Thoracic aorta (tissue), 2 donors: ENCODE data around the gene SGMS1. TPM values are rescaled to one million over a fixed set of nuclear protein-coding genes. Genes with fewer than 3 reads are reported as not detected.

Source experiments
- ATAC-seq: fragments of 150-250 bp; one replicate; pipeline ENCODE4 v1.8.0; 2017; ENCODE audit warnings: low read depth; ENCODE audit not compliant: insufficient number of reproducible peaks, low FRiP score
- DNase-seq: peaks from one replicate; pipeline ENCODE4 v3.0.0-alpha.2; 2020; ENCODE audit warnings: low spot score
- H3K27ac ChIP-seq, 2 donors: fragments of 200-600 bp; sonication (generic); 1 replicate in 1 of 2; 2 replicates in 1 of 2; pipeline ENCODE4 v1.5.1; 2016; ENCODE audit warnings: mild to moderate bottlenecking in 2 of 2, moderate library complexity in 2 of 2
- H3K27me3 ChIP-seq: fragments of 200-600 bp; sonication (generic); replicated peaks from 2 replicates; pipeline ENCODE4 v1.6.0; 2016; ENCODE audit warnings: mild to moderate bottlenecking; ENCODE audit not compliant: insufficient read depth
- H3K36me3 ChIP-seq: fragments of 200-600 bp; sonication (generic); one replicate; pipeline ENCODE4 v1.5.1; 2016
- H3K4me1 ChIP-seq, 2 donors: fragments of 200-600 bp; sonication (generic); 1 replicate in 1 of 2; 2 replicates in 1 of 2; pipeline versions ENCODE4 v1.5.1 to v1.6.0; 2016; ENCODE audit warnings: low read depth in 2 of 2, mild to moderate bottlenecking in 1 of 2; ENCODE audit not compliant: control insufficient read depth in 1 of 2
- H3K4me3 ChIP-seq: fragments of 200-600 bp; sonication (generic); 2 replicates; pipeline ENCODE4 v1.5.1; 2016; ENCODE audit warnings: mild to moderate bottlenecking
- H3K9me3 ChIP-seq: fragments of 200-600 bp; sonication (generic); 2 replicates; pipeline ENCODE4 v1.5.1; 2016
- total RNA-seq, 2 donors: library from RNA; depleted of rRNA; stranded (reverse); fragments of >200 nt; gene quantifications; one replicate each; pipeline versions ENCODE4 v1.1.0 to v1.2.3, GENCODE V29; 2016
- TF ChIP-seq, protein P1 (sequence below): fragments of 200-600 bp; sonication (generic); IDR thresholded peaks from one replicate; pipeline ENCODE4 v1.5.1; 2019; ENCODE audit warnings: antibody characterized with exemption

The SGMS1 gene
- total RNA-seq, 2 donors from 2014 or later: 60.5 to 92.3 TPM

GRCh38 chr10:50438049-50438936, 185.5 kb downstream of the SGMS1 start:
- Histone ChIP-seq H3K9me3 (no peaks in the 10 kb centered on the region), H3K27ac (peak overlapping the region in 1 of 2 donors; percentile 36), H3K4me3 (no peak overlapping the region), H3K36me3 (no peaks in the 10 kb centered on the region), H3K27me3 (no peaks in the 10 kb centered on the region), H3K4me1 (peaks cover 14 to 22% of the 10 kb centered on the region in 2 donors)
- TF ChIP-seq, protein P1, sequence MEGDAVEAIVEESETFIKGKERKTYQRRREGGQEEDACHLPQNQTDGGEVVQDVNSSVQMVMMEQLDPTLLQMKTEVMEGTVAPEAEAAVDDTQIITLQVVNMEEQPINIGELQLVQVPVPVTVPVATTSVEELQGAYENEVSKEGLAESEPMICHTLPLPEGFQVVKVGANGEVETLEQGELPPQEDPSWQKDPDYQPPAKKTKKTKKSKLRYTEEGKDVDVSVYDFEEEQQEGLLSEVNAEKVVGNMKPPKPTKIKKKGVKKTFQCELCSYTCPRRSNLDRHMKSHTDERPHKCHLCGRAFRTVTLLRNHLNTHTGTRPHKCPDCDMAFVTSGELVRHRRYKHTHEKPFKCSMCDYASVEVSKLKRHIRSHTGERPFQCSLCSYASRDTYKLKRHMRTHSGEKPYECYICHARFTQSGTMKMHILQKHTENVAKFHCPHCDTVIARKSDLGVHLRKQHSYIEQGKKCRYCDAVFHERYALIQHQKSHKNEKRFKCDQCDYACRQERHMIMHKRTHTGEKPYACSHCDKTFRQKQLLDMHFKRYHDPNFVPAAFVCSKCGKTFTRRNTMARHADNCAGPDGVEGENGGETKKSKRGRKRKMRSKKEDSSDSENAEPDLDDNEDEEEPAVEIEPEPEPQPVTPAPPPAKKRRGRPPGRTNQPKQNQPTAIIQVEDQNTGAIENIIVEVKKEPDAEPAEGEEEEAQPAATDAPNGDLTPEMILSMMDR: no peak
- ATAC-seq (no peak), DNase-seq (no peak)

DNA sequence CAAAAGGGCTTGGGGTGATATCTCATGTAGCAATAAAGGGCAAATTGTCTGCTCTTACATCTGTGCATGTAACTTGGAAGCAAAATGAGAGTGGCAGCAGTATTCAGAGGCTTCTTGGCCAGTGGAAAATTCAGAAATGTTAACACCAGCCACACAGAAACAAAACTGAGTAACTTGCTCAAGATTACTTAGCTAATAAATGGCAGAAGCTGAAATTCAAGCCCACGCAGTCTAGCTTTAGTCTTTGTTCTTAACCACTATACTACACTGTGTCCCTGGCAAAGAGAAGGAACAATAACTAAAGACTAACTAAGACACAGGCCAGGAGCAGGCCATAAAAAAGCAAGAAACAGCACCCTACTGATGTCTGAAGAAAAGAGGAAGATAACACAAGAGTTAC, 186.5 kb downstream of the SGMS1 start:
- TF ChIP-seq, protein P1: no peak
- DNase-seq (no peak), ATAC-seq (no peak)
- Histone ChIP-seq H3K36me3 (no peaks in the 10 kb centered on the region), H3K9me3 (no peaks in the 10 kb centered on the region), H3K27ac (peak overlapping the region in 1 of 2 donors; percentile 36), H3K4me1 (peaks cover 15 to 27% of the 10 kb centered on the region in 2 donors), H3K4me3 (no peak overlapping the region), H3K27me3 (no peaks in the 10 kb centered on the region)

DNA sequence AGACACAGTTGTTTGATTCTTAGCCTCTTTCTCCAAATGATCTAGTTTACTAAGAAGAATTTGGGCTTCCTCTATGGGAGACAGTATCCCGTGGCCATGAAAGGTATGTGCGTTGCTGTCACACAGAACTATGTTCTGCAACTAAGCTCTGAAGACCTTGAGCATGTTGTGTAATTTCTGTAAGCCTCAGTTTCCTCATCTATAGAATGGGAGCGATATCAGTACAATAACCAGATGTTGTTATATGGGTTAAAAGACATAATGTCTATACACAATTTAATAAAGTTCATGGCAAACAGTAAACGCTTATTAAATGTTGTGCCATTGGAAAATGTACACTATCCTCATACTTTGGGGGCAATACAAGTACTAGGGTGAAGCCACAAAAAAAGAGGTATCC, 187.0 kb downstream of the SGMS1 start:
- H3K36me3 ChIP-seq: no peaks in the 10 kb centered on the region
- no peak for ATAC-seq
- peak overlapping the region in 1 of 2 donors; percentile 36 for H3K27ac ChIP-seq
- H3K4me3 ChIP-seq: no peak overlapping the region
- H3K27me3 ChIP-seq: no peaks in the 10 kb centered on the region
- H3K9me3 ChIP-seq: no peaks in the 10 kb centered on the region
- TF ChIP-seq, protein P1: no peak
- H3K4me1 ChIP-seq: peaks cover 20 to 32% of the 10 kb centered on the region in 2 donors
- no peak for DNase-seq

DNA sequence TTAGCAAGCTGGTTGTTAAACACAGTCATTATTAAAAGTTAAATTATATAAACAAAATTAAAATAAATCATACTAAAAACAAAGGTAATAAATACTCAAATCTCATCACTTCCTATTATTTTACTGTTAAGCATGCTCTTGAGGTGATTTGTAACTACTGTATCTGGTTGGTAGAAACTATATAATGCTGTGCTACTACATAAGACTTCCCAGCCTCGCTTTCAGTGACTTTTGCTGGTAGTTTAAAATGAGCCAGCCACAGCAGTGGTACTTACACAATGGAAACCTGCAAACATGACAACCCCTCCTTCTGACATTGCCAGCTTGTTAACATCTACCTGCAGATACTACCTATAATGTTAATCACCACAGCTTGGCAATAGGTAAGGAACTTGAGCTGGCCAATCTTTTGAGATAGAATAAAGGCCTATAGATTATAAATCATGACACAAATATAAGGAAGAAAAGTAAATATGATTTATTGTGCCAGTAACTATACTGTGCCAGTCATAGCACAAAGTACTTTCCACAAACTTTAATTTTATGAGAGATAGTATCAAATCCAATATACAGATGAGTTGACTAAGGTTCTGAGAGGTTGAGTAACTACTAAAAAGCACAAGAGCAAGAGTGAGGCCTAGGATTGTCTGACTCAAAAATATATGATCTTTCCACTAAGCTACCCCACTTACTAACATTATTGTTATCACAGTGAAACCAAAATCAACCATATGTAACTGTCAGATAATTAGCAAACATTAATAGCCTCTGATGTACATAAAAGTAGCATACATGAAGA, 191.3 kb downstream of the SGMS1 start:
- H3K4me3 ChIP-seq: no peak overlapping the region
- ATAC-seq (no peak), DNase-seq (no peak)
- H3K27ac ChIP-seq: peak overlapping the region; percentile 3 to 85
- TF ChIP-seq, protein P1: no peak
- H3K9me3 ChIP-seq: no peaks in the 10 kb centered on the region
- peaks cover 20 to 24% of the 10 kb centered on the region in 2 donors for H3K4me1 ChIP-seq
- no peaks in the 10 kb centered on the region for H3K27me3 ChIP-seq
- H3K36me3 ChIP-seq: no peaks in the 10 kb centered on the region

GRCh38 chr10:50431791-50432190, 192.0 kb downstream of the SGMS1 start:
- DNase-seq: no peak
- Histone ChIP-seq H3K9me3 (no peaks in the 10 kb centered on the region), H3K4me3 (peak overlapping the region; percentile 63), H3K27ac (peak overlapping the region; percentile 52 to 85), H3K27me3 (no peaks in the 10 kb centered on the region), H3K36me3 (no peaks in the 10 kb centered on the region), H3K4me1 (peaks cover 18 to 19% of the 10 kb centered on the region in 2 donors)
- TF ChIP-seq, protein P1: no peak
- peak; percentile 52 for ATAC-seq
